Smooth muscle cell (in vitro differentiated cells): ENCODE results near the gene KASH5. TPM values are rescaled to one million over a fixed set of nuclear protein-coding genes. Genes with fewer than 3 reads are reported as not detected.

Experiments
- DNase-seq: peaks from one replicate; lab custom pipeline; 2025; ENCODE audit not compliant: unreplicated experiment; lab: John Stamatoyannopoulos, UW
- H2AFZ ChIP-seq: fragments of 200-600 bp; sonication (generic); 2 replicates; pipeline ENCODE4 v1.6.0; 2016; ENCODE audit warnings: antibody characterized with exemption, low read depth, mild to moderate bottlenecking
- H3F3A ChIP-seq: fragments of 200-600 bp; sonication (generic); 2 replicates; pipeline ENCODE4 v1.6.0; 2017; ENCODE audit warnings: antibody characterized with exemption, low read depth
- H3K27ac ChIP-seq: fragments of 200-600 bp; sonication (generic); 2 replicates; pipeline ENCODE4 v1.5.1; 2016; ENCODE audit warnings: low read depth, mild to moderate bottlenecking
- H3K27me3 ChIP-seq: fragments of 200-600 bp; sonication (generic); 2 replicates; pipeline ENCODE4 v1.6.1; 2016; ENCODE audit warnings: low read depth, mild to moderate bottlenecking
- H3K36me3 ChIP-seq: fragments of 200-600 bp; sonication (generic); 2 replicates; pipeline ENCODE4 v1.5.1; 2016; ENCODE audit warnings: low read depth
- H3K4me1 ChIP-seq: fragments of 200-600 bp; sonication (generic); 2 replicates; pipeline ENCODE4 v1.5.1; 2016; ENCODE audit warnings: low read depth
- H3K4me2 ChIP-seq: fragments of 200-600 bp; sonication (generic); 2 replicates; pipeline ENCODE4 v1.6.0; 2016; ENCODE audit warnings: mild to moderate bottlenecking
- H3K4me3 ChIP-seq: fragments of 200-600 bp; sonication (generic); 2 replicates; pipeline ENCODE4 v1.5.1; 2016; ENCODE audit warnings: mild to moderate bottlenecking
- H3K79me2 ChIP-seq: fragments of 200-600 bp; sonication (generic); 2 replicates; pipeline ENCODE4 v1.6.0; 2016; ENCODE audit warnings: low read depth, mild to moderate bottlenecking
- H3K9ac ChIP-seq: fragments of 200-600 bp; sonication (generic); 2 replicates; pipeline ENCODE4 v1.6.0; 2016; ENCODE audit warnings: low read depth
- H3K9me3 ChIP-seq: fragments of 200-600 bp; sonication (generic); replicated peaks from 2 replicates; pipeline ENCODE4 v1.5.1; 2016; ENCODE audit warnings: low read depth
- H4K20me1 ChIP-seq: fragments of 200-600 bp; sonication (generic); 2 replicates; pipeline ENCODE4 v1.6.0; 2016; ENCODE audit warnings: low read depth
- whole genome bisulfite sequencing: methylation state at CpG from one replicate; pipeline ENCODE4 v1.1.7; 2016; ENCODE audit warnings: low lambda C conversion rate; 5-methylcytosine and 5-hydroxymethylcytosine counted together
- polyA plus RNA-seq: library from polyadenylated mRNA; unstranded; fragments of >200 nt; fragmentation: Nextera tagmentation; extraction: Ambion mirVana; gene quantifications from 2 replicates; pipeline ENCODE4 v1.2.1, GENCODE V29; 2016
- total RNA-seq: library from RNA; depleted of rRNA; stranded (reverse); fragments of >200 nt; gene quantifications from 2 replicates; pipeline ENCODE4 v1.2.3, GENCODE V29; 2014
- TF ChIP-seq, protein P1 (sequence below): fragments of 200-600 bp; sonication (generic); IDR thresholded peaks from 2 replicates; pipeline ENCODE4 v1.5.1; 2017; ENCODE audit warnings: borderline replicate concordance, mild to moderate bottlenecking, antibody characterized with exemption; ENCODE audit not compliant: insufficient read depth, poor library complexity, severe bottlenecking

The KASH5 gene
- total and polyA plus RNA-seq, 2 experiments from 2014 or later, result not detected

GRCh38 chr19:49343123-49343522, 44.9 kb upstream of the KASH5 start:
- Histone ChIP-seq H3K27ac (no peak overlapping the region), H3K9me3 (no peaks in the 10 kb centered on the region), H3F3A (peaks cover 7% of the 10 kb centered on the region), H3K79me2 (no peaks in the 10 kb centered on the region), H3K27me3 (no peaks in the 10 kb centered on the region), H3K9ac (no peak overlapping the region), H2AFZ (no peak overlapping the region), H3K36me3 (peaks cover 8% of the 10 kb centered on the region), H3K4me3 (no peak overlapping the region), H3K4me2 (no peak overlapping the region), H3K4me1 (peaks cover 4% of the 10 kb centered on the region), H4K20me1 (peaks cover 89% of the 10 kb centered on the region)
- TF ChIP-seq, protein P1, sequence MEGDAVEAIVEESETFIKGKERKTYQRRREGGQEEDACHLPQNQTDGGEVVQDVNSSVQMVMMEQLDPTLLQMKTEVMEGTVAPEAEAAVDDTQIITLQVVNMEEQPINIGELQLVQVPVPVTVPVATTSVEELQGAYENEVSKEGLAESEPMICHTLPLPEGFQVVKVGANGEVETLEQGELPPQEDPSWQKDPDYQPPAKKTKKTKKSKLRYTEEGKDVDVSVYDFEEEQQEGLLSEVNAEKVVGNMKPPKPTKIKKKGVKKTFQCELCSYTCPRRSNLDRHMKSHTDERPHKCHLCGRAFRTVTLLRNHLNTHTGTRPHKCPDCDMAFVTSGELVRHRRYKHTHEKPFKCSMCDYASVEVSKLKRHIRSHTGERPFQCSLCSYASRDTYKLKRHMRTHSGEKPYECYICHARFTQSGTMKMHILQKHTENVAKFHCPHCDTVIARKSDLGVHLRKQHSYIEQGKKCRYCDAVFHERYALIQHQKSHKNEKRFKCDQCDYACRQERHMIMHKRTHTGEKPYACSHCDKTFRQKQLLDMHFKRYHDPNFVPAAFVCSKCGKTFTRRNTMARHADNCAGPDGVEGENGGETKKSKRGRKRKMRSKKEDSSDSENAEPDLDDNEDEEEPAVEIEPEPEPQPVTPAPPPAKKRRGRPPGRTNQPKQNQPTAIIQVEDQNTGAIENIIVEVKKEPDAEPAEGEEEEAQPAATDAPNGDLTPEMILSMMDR, result no peak
- WGBS, result 97% methylated on average over 7 of the region's 7 CpGs
- DNase-seq, result no peak

DNA sequence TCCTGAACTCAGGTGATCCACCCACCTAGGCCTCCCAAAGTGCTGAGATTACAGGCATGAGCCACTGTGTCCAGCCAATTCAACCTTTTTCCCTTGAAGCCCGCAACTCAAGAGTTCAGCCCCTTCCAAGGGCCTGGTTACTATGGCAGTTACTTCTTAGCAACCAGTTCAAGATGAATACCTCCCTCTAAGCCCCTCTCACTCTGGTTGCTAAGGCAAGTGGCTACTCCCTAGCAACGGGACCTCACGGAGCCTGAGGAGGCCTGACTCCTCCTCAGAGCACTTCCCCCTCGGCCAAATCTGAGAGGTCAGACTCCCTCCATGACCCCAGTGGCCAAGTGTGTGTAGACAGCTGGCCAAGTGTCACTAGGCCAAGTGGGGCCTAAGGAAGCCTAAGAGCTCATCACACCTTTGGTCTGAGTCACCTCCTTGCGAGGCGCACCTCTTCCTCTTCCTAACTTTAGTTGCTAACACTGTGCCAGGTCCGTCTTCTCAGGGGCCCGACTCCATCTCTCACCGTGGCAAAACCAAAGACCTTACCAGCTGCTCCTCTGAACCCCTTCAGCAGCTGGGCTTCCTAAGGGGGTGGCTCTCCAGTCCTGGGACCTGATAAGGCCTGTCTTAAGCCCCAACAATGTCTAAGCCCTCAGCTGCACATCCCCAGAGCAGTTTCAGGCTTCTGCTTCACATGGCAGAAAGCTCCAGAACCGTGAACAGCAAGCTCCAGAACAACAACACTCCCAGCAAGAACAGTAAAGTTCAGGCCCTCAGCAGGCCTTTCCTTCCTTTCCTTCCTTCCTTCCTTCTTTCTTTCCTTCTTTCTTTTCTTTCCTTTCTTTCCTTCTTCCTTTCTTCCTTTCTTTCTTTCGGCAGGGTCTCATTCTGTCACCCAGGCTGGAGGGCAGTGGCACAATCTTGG, 43.3 kb upstream of the KASH5 start:
- Histone ChIP-seq H2AFZ (no peak overlapping the region), H3K79me2 (no peaks in the 10 kb centered on the region), H3K27me3 (no peaks in the 10 kb centered on the region), H3K4me2 (no peak overlapping the region), H3K4me3 (no peak overlapping the region), H3K9me3 (no peaks in the 10 kb centered on the region), H3K27ac (no peak overlapping the region), H3F3A (peaks cover 7% of the 10 kb centered on the region), H3K9ac (no peak overlapping the region), H3K36me3 (peaks cover 8% of the 10 kb centered on the region), H3K4me1 (no peaks in the 10 kb centered on the region), H4K20me1 (peaks cover 97% of the 10 kb centered on the region)
- DNase-seq, result no peak
- TF ChIP-seq, protein P1, result no peak
- 96% methylated on average over 11 of the region's 11 CpGs for WGBS

DNA sequence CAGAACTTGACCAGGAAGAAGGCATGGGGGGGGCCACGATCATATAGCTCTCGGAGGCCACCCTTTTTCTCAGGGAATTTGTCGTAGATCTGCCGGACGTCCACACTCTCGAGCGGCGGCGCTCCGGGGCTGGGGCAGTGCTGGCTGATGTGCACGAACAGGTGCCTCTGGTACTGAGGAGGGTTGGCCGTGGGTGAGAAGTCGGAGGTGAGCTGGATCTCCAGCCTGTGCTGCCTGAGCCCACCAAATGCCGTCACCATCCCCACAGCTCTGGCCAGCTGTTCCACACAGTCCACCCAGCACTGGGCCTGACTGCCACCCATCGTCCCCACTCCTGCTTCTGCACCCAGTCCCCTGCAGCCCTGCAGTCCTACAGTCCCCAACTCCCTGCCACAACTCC, 40.9 kb upstream of the KASH5 start:
- 100% methylated on average over 13 of the region's 15 CpGs for WGBS
- peaks cover 85% of the 10 kb centered on the region for H4K20me1 ChIP-seq

More for the DNA sequence above, 40.9 kb upstream of the KASH5 start:
- no peak for DNase-seq
- Histone ChIP-seq H3K9ac (no peak overlapping the region), H3K36me3 (peaks cover 8% of the 10 kb centered on the region), H3K4me2 (no peak overlapping the region), H3K9me3 (no peaks in the 10 kb centered on the region), H3K4me1 (no peaks in the 10 kb centered on the region), H3K27ac (no peak overlapping the region), H3K27me3 (no peaks in the 10 kb centered on the region), H2AFZ (no peak overlapping the region), H3F3A (peaks cover 7% of the 10 kb centered on the region), H3K4me3 (no peak overlapping the region), H3K79me2 (no peaks in the 10 kb centered on the region)
- TF ChIP-seq, protein P1, result no peak
